ENCODE measurements around the gene CCDC110.
"Not testable (repeated sequence)": the region's sequence is repeated elsewhere in the genome, so short reads cannot be mapped to it uniquely, and the experiment has no call there.

CCDC110 gene

DNA sequence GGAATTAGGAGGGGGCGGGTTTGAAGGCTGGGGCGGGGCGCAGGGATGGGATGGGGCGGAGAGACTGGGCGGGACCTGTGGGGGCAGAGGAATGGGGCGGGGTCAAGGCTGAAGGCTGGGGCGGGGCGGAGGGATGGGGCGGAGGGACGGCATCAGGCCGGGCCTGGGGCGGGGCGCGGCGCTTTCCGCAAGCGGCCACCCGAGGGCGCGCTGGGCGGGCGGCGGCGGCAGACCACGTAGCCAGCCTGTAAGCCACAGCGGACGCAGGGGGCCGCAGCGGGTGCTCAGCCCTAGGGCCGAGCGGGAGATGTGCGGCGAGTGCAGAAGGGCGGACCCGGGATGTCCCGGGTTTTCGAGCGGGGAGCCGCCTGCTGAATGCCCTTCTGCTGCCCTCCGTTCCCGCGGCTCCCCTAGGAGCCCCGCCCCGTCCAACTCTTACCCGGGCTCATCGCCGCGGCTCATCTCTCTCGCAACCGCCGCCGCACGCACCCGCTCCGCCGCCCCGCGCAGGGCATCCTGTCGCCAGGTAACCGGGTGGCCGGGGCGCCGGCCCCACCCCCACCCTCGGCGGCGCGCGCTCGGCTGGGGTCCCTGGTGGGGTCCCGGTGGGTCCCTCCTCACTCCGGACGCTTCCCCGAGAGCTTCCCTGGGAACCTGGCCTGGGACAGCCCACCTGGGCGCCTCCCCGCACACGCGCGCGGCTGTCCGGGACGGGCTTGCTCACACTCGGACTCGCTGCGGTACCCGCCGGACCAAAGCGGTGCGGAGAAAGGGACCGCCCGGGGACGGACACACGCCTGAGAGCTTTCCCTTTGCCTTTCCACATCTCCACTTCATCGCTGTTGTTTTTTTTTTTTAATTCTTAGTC is at the start of gene CCDC110:
TSS of gene CCDC110 (minus strand) at position 499 of the 868 bp plus-strand sequence. CDS start at position 449, 50 bp downstream.
- DNase-seq = peak; percentile 72

GRCh38 chr4:185520119-185520518 is 48.6 kb upstream of the CCDC110 start:
- DNase-seq = no peak

- no peak for DNase-seq
Measured at GRCh38 chr4:185518494-185518893, 47.0 kb upstream of the CCDC110 start.

DNA sequence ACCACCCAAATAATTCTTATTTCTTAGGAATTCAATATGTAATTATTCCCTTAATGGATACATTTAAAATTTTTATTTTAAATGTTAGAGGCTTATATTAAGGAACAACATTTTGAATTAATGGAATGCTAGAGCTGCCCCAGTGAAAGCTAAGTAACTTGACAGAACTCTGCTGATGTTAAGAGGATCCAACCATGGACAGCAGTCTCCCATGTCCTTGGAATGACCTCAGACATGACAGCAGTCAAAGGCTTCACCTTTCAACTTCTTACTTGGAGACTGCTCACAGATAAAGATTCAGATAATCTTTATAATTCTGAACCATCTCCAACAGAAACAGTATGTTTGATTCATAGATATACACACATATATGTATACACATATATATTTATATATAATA is 46.5 kb upstream of the CCDC110 start:
- DNase-seq = no peak

- DNase-seq = no peak
Measured at GRCh38 chr4:185515248-185515647, 43.7 kb upstream of the CCDC110 start.

- DNase-seq = no peak
Measured at GRCh38 chr4:185514182-185514697, 42.7 kb upstream of the CCDC110 start.

GRCh38 chr4:185513489-185514181 is 42.1 kb upstream of the CCDC110 start:
- no peak for DNase-seq

DNA sequence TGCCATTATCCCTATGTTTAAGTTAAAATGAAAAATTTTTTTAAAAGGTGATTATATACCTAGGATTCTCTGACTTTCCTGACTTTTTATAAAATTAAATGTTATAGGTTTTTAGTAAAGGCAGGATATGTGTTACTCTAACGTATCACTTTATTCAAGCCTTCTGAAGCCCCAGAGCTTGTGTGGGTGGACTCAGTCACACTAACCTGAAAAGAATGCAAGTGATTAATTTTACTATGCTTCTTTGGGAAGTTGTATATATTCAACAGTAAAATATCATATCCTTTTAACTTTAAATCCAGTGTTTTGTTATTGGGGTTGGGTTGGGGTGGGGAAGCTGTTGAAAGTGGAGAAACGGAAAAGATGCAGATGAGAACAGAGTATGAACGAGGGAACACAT is 41.0 kb upstream of the CCDC110 start:
- DNase-seq = peak; percentile 30

- not testable (repeated sequence) for DNase-seq
Measured at GRCh38 chr4:185511243-185511642, 39.7 kb upstream of the CCDC110 start.

DNA sequence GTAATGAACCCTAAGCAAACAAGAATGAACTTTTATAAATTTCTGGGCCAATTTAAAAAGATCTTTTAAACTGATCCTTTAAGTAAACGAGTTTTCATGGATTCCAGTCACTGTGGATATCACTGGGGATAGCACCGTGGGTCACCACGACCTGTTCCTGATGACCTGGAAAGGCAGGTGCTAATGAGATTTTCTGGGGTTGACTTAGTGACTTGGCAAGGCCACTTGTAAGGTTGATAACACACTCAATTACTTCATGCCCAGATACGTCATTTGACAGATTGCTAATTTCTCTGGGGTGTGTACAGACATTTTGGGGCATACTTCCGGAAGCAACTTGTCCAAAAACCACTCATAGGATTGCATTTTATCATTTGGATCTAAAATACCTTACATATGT is 39.3 kb upstream of the CCDC110 start:
- no peak for DNase-seq

GRCh38 chr4:185508181-185508580 is 36.6 kb upstream of the CCDC110 start:
- peak; percentile 21 for DNase-seq

DNA sequence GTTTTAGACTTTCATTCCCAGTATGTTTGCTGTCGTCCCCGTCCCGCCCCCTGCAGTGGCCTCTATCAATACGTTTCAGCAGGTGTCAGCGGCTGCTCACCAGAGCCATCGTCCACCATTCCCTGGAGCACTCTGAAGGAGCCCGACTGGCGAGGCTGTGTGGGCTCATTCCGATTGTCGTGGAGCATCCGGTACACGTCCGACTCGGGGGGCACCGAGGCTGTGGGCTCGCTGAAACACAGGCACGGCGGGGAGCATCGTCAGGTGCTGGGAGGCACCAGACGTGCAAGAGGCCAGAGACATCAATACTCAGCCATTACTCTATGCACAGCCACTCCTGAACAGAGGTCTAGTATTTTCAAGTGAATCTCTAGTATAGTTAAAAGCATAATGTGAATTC is 34.9 kb upstream of the CCDC110 start:
- DNase-seq = no peak

DNA sequence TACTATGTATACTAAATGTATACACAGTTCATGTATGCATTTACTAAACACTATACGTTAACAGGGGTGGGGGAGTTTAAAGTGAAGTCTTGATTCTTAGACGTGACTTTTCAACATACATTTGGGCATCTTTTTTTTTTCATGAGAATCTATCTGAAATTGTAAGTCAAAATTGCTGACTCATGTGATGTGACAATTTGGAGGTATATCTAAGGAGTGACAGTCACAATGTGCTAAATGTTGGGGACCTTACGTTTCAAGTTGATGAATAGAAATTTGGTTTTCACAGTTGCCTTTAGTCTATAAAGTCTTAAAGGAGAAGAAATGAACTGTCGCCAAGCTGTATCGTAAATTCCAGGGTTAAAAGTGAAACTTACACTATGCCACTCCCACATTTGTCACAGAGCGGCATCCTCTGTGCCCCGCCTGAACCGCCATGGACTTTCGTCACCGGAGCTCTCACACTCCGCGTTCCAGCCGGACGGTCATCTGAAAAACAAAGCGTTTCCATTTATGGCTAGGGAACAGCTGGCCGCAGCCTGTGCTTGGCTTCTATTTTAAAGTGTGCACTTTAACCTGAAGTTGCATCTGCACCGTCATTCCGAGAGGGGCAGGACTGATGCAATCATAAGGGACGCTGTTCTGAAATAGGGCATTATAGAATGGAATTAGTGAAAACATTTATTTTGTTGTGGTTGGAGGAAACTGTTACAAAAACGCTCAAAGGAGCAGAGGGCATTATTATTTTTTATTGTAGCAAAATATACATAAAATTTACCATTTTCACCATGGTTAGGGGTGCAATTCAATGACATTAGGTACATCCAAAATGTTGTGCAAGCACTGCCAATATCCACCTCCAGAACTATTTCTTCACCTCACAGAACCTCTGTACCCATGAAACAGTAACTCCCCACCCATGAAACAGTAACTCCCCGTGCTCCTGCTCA is 32.8 kb upstream of the CCDC110 start:
- DNase-seq = peak; percentile 42

DNA sequence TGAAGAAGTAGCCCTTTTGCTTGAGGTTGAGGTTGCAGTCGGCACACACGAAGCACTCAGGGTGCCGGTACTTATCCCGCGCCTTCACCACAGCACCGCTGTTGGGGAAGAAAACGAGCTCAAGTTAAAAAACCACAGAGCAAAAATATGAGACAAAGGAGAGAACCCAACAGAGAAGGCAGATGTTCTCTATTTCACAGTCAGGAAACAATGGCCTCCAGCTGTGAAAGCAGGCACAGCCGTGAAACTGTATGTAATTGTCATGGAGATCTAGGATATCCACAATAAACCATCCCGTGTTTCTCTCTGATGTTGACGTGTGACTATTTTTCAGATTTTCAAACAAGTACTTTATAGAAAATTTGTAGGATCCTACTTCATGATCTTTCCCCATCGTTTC is 30.9 kb upstream of the CCDC110 start:
- no peak for DNase-seq

DNA sequence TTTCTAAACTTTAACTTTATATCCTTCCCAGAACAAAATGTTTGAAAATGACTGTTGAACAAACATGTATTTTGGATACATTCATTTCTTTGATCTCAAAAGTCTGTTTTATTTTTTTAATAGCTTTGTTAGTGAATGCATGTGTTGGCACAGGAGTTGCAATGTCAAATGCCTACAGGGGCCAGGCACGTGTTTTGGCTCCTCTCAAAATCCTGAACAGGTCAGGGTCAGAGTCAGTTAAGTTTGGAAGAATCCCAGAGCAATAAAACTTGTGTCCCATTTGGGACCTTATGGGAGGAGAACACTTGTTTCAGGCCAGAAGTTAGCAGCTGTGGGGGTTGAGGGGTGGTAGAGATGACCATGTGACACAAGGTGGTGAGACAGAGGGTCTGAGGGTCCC is 29.0 kb upstream of the CCDC110 start:
- DNase-seq = no peak

- no peak for DNase-seq
Measured at GRCh38 chr4:185500035-185500434, 28.5 kb upstream of the CCDC110 start.

- DNase-seq = no peak
Measured at GRCh38 chr4:185488650-185489049, 17.1 kb upstream of the CCDC110 start.

GRCh38 chr4:185481401-185481800 is 9.9 kb upstream of the CCDC110 start:
- no peak for DNase-seq

DNA sequence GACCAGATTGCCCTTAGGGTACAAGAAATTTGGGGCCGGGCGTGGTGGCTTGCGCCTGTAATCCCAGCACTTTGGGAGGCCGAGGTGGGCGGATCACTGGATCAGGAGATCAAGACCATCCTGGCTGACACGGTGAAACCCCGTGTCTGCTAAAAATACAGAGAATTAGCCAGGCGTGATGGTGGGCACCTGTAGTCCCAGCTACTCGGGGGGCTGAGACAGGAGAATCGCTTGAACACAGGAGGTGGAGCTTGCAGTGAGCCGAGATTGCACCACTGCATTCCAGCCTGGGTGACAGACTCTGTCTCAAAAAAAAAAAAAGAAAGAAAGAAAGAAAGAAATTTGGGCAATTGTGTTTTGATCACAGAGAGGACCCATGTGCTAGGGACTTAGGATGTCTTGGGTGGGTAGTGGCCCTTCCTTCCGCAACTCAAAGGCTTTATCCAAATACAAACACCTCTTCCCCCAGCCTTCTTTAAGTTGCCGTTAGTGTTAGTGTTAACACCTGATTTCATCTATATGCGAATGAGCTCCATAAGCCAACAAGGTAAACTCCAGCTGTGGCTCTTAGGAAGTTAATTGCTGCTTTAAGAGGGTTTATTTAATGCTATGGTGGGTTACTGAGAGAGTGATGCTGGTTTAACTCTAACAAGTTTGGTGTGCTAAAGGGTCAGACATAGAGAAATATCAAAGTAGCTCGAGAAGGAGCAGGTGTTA is 8.6 kb upstream of the CCDC110 start:
- no peak for DNase-seq

DNA sequence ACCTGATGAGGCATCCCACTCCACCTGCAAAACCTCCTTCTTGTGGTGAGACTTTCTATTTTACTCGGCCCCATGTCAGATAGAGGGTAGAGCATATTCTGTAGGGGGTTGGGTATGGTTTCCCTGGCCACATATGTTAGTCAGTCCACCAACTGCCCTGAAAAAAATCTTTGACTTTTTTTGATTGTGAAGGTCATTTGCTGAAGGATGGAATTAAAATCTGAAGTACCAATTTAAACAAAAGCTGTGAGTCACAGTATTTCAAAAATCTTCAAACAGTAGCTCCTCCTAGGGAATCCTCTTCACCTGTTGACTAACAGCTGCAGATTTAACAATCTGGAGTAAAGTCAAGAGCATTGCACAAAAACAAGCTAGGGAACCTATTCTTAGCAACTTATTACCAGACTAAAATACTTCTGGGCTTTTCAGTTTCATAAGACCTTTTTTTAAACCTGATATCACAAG is 8.0 kb upstream of the CCDC110 start:
- no peak for DNase-seq

- no peak for DNase-seq
Measured at GRCh38 chr4:185473247-185473646, 1.7 kb upstream of the CCDC110 start.

DNA sequence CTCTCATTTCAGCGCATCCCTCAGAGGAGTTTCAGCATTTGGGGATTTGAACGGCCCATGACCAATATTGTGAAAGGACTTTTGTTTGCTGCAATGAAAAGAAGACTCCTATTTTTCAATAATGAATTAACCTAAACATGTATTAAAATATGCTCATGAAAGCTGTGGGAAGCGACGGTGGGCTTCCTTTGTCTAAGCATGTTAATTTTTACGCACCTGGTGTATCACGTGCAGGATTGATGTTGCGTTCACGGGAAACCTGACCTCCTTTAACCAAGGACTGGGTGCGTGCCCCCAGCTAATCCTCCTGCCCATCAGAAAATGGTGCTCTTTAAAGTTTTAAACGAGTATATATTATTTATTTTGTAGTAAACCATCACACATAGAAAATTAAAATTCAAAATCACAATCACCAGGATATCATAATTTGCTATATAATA is 590 bp upstream of the CCDC110 start:
- no peak for DNase-seq

All from kidney glomerular epithelial cell (primary cell).